ENCODE data around the gene CBX1.

CBX1 gene

DNA sequence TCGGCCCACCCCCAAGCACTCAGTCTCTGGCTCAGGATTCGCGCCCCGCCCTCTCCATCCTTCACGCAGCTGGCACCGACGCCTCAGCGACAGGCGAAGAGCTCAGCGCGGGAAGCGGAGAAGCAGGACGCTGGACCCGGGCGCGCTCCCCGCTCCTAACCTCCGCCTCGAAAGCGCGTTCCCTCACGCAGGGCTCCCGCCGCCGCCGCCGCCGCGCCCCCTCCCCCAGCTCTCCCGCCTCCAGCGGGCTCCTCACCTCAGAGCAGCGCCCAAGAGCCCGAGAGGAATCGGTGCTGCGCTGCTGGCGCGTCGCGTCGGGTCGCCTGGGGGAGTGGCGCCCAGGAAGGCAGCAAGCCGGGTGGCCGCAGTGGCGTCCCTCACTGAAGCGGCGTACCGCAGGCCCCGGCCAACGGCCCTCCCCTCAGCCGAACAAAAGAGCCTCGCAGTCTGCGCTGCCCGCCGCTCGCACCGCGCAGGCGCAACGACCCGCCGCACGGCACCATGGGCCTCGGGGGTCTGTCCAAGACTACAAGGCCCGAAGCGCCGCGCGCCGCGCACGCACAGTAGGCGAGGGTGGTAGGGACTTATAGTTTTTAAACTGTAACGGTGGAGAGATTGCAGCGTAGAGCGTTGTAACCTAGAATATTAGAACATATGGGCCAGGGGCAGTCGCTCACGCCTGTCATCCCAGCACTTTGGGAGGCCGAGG lies at the start of gene CBX1:
Gene CBX1 (minus strand): TSS at position 467 of the 709 bp plus-strand sequence. CDS start 24,474 bp downstream, outside the sequence.
- peak; percentile 97 for DNase-seq

DNA sequence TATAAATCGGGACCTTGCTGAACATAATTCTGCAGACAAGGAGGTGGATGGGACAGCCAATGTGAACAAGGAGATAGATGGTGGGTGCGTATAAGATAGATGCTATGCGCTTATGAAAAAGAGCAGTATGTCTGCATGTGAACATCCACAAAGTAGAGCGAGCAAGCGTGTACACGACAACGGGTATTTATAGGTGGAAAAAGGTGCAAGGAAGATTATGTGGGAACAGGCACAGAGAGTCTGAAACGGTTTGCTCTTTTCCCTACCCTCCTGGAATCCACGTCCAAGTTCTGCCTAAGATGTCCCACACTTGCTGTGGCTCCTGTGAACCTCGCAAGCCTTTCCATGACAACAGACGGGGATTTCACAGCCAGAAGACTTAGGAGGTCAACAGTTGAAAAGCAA lies 49.3 kb upstream of the CBX1 start:
- DNase-seq: no peak

DNA sequence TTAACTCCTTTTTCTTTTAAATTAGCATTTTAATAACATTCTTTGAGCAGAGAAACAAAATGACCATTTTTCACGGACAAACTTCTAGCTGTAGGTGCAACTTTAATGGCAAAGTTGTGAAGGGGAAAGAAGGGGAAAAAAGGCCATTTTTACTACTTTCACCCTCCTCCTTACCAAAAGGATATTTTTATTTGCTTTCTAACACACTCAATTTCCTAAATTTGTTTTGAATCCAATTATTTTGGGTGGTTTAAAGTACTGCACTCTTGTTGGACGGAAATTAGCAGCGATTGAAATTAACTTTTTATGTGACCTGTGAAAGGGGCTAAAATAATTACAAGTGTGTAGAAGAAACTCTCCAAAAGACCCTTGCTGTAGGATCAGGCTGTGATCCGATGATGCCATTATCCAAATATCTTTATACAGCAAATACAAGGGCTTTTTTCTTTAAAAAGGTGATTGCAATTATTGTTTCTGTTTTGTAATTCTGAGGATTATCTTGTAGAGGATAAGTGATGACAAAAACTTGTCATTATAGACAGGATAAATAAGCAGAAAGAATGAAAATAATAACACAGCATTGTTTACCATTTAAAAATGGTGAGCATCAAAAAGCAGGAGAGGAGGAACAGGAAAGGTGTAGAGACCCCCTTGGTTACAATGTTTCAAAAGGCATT lies 48.6 kb upstream of the CBX1 start:
- DNase-seq: no peak

DNA sequence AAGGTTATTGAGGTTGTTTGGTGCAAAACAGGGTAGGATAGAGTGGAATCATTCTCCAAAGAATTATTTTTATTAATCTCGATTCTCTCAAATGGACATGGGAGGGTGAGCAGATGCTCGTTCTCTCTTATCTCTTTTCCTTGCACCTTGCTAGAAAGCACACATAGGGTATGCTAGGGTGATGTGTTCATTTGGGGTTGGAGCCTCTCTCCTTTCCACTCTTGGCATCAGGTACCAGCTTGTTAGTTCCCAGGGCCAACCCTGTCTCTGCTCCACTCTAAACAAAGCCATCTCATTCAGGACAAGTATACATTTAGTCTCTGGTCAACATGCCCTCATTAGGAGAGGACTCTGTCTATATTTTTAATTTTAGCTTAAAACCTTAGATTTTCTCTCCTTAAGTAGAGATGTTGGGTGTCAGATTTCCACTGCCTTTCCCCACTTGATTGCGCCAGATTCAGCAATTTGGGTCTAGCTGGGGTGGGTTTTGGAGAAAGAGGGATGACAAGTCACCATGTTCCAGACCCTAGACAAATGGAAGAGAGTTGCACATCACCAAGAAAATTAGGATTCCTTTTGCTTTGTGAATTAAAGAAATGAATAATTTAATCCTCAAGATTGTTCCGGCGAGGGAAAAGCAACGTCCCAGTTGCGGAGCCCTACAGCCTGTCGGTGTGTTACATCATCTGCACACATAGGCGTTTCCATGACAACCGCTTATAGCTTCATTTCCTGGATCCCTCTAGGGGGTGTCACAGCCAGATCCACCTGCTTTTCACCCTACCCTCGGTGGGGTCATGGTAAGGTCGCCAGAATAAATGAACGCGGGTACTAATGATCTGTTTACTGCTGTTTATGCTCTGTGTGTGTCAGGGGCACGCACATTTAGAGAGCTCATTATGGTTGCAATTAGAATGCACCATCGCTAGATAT lies 47.8 kb upstream of the CBX1 start:
- DNase-seq: no peak

DNA sequence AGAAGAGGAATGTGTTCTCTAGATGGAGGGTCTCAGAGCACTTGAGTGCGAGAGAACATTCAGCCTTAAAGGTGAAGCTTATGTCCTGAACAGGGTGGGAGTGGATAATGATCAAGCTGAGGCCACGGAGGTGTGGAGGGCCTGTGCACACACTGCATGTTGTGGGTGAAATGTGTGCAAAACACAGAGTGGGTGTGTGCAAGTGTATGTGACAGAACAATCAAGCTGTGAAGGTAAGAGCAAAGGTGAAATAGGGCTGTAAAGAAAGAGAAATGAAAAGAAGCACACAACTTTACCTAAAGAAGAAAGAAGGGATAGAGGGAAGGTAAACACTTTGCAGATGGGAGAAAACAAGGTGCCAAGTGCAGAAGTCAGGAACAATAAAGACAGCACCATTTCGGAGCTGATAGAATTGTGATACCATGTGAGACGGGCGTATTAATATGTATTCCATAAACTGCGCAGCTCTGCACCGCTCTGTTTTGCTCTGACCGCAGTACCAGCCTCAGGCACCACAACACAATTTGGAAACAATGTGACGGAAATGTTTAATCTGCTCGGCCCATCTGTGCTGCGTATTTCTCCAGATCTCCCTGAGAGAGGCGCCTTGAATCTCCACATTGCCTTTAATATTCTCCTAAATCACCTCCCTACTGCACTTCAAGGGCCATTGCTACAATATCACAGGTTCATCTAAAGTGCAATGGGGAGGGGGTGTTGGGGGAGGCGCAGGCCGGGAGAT lies 46.9 kb upstream of the CBX1 start:
- DNase-seq: no peak

DNA sequence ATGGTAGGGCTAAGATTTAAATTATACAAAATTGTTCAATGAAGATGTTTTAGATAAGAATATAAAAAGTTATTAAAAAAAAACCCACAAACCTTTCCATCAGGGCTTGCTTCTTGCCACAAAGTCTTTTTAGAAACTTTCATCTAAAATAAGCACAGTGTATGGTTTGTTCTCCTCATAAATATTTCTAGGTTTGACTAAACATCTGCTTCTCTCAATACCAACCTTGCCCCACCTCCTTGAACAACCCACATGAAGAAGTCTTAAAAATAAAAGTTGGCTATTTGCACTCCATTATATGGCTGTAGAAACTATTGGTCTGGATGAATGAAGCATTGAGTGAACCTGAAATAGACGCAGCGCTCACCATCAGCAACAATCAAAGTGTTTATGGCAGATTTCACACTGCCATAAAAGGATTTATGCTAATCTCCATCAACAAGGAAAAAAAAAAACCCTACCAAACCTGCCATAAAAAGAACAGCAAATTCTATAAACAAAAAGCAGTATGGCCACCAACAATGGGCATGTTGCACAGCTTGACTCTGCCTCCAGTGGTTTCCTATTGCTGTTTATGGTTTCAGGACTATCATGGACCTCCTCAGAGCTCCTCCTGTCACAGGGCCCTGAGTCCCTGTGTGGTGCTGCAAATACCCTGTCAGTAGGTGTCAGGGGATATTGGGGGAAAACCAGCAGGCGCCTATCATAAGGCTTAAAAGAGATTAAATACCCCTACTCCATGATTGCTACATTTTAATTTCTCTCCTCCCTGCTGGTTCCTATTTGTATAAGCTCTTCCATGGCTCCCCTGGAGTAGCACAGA lies 43.9 kb upstream of the CBX1 start:
- DNase-seq: no peak

DNA sequence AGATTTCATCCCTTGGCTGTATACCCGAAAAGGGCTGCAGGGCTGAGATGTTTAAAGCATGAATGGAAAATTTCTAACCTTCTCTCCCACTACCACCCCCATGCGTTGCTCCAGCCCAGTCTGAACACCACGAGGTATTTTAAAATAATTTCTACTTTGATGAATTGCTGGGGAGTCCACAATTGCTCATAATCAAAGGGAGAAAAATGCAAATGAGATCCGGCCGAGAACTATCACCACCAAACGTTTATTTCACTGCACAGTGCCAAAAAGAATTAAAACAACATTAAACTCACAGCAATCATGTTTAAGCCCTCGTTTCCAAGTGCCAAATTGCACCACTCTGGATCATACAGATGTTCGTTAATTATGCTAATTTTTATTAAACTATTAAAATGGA lies 43.0 kb upstream of the CBX1 start:
- no peak for DNase-seq

DNA sequence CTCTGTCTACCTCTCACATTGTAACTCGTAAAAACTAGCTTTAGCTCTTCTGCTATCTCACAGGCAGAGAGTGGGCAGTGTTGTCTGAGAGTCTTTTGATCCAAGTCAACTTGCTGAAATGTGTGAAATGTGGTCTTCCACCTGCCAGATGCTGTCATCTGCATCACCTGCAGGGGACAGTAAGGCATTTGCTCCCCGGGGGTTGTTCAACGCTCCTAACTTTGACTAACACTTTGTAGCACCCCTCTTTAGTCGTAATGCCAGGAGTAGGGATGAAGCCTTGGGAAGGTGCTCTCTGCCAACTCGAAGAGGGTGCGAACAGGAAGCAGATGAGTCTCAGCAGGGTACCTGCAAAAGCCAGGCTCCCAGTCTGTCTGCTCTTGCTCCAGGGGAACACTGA lies 42.4 kb upstream of the CBX1 start:
- no peak for DNase-seq

DNA sequence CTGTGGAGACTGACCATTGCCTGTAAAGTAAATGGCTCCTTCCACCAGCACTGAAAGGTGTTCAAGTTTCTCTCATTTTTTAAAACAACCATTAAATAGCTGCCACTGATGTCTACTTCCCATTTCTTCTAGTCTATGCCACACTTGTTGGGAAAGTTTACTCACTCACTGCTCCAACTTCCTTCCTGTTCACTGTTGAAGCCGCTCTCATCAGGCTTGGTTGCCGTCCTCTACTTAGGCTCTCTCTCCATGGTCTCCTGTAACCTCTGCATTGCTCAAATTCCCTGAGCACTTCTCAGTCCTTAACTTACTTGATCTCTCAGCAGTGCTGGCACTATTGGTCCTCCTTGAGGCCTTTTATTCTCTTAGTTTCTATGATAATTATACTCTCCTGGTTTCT lies 38.7 kb upstream of the CBX1 start:
- no peak for DNase-seq

DNA sequence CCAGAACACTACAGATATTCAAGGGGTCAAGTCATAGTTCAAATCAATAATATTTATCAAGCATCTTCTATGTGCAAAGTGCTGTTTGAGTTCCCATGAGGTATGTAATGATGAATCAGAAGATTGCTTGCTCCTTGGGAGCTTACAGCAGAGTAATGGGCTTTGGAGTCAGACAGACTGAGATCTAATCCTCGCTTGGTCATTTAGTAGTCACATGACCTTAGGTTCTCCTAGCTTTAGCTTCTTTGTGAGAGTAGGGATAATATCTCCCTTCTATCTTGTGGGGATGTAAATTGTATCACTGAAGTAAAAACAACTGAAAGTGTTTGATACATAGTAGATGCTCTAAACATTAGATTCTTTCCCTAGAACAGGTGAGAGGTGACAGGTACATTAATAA lies 36.4 kb upstream of the CBX1 start:
- no peak for DNase-seq

DNA sequence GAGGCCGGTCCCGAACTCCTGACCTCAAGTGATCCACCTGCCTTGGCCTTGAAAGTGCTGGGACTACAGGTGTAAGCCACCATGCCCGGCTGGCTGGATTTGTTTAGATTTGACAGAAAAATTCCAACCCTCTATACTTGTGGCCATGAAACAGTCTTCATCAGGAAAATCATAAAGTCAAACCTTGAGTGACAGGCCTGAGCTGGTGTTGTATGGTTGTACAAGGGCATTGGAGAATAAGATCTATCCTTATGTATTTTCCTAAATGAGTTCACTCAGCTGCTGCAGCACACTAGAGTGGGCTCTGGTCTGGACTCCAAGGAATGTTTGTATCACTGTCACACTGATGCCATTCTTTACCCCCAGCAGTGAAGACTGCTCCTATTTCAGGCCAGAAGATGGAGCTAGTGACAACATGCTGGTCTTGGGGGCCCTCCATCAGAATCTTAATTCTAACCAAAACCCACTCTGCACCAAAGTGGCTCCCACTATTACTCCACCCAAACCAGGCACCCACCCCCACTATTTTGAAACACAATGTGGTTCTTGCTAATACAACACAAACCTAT lies 33.7 kb upstream of the CBX1 start:
- DNase-seq: no peak

DNA sequence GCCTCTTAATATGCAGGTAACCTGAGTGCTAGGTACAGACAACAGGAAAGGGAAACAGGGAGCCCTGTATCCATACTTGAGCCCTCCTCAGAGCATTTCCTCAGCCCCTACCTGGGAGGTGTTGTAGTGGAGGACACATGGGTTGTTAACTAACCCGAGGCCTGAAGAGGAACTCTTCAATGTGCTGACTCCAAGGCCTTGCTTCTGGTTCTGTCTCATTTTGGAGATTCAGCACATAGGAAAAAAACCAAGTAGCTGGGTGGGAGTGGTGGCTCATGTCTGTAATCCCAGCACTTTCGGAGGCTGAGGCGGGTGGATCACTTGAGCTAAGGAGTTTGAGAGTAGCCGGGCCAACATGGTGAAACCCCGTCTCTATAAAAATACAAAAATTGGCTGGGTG lies 31.1 kb upstream of the CBX1 start:
- DNase-seq: no peak

DNA sequence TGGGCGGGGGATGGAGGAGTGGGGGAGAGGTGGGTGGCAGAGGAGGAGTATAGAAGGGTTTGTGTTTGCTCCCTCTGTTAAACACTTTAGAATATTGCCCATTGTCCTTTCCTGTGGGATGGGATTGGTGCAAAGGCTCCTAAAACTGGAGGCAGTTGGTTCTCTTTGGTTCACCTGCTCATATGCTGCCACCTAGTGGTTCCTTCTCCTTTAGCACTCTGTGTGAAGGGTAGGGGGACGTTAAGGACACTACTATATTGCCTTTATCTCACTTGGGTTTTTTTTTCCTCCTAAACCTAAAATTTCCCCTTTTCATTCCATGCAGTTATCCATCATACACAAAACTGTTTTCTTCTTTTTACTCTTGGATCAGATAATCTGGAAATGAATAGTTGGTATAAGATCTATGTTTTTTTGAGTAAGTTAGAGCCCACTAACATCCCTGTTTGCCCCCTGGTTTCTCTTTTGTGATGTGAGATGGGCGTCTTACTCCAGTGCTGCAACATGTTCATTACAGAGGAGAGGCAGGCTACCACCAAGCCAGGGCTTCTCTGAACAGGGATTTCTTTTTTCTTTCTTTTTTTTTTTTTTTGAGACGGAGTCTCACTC lies 30.0 kb upstream of the CBX1 start:
- DNase-seq: peak; percentile 71

DNA sequence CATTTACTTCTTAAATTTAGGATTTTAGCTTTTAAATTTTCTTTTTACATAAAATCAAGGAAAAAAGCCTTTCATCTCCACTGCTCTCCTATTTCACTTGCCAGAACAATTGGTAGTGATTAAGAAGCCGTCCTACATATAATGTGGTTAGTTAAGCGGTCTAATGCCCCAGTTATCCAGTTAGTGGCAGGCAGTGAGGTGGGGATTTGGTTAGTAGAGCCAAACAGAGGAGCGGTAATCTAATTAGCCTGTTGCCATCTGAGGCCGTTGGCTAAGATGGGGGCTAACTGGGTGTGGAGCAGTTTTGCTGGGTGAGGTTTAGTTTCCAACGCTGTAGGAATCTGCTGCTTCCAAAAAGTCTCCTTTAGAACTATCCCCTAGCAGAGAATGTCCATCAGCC lies 28.7 kb upstream of the CBX1 start:
- DNase-seq: no peak

DNA sequence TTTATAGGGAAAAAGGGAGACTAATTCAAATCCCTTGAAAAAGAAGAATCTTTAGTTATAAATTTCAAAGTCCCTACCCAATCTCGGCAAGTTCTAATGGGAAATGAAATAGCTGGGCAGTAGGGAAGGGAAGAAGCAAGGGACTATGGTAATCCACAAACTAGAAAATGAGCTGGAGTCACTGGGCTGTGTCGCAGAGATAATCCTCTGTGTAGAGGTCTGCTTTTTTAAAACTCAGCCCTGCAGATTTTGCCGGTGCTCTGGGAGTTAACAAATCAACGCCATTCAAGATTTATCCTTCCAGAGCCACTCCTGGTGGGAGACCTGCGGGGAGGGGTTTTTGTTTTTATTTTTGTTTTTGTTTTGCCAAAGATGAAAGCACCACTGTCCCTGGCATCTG lies 27.1 kb upstream of the CBX1 start:
- no peak for DNase-seq

DNA sequence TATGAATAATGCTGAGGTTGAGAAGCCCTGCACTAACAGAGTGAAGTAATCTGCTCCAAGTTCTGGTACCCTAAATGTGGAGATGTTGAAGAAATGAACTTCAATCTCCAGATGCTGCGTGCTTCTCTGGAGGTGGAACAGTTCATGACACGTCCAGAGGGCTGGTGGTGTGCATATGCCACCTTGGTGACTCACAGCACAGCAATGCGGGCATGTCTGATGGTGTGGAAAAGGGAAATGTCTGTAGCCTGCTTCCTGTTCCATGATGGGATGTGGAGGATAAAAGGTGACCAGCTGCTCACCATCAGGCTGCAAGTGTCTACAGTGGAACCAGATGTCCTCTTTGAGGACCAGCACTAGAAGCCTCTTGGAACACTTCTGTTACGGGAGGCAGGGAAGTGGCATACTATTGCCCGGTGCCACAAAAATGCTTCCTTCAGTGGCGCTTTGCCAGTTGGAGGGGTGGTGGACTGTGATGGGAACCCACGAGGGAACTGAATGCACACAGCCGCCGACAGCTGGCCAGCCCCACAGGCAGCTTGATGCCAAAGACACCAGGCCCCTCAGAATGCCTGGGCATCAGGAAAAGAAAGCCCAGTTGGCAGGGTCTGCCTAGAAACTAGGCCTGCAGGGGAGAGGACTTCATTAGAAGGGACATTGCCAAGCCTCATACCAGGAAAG lies 26.2 kb upstream of the CBX1 start:
- no peak for DNase-seq

DNA sequence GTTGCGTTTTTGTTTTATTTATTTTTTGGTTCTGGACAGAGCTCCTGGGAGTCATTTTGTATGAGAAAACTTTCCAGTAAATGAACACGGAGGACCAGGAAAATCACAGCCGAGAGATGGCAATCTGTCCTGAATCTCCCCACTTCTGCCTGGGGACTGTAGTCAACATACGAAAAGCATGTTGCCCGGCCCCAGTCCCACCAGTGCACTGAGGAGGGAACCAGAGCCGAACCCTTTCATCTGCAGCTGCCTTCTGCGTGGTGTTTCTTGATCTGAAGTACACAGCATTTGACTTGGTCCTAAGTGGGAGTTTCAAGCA lies 25.2 kb upstream of the CBX1 start:
- no peak for DNase-seq

DNA sequence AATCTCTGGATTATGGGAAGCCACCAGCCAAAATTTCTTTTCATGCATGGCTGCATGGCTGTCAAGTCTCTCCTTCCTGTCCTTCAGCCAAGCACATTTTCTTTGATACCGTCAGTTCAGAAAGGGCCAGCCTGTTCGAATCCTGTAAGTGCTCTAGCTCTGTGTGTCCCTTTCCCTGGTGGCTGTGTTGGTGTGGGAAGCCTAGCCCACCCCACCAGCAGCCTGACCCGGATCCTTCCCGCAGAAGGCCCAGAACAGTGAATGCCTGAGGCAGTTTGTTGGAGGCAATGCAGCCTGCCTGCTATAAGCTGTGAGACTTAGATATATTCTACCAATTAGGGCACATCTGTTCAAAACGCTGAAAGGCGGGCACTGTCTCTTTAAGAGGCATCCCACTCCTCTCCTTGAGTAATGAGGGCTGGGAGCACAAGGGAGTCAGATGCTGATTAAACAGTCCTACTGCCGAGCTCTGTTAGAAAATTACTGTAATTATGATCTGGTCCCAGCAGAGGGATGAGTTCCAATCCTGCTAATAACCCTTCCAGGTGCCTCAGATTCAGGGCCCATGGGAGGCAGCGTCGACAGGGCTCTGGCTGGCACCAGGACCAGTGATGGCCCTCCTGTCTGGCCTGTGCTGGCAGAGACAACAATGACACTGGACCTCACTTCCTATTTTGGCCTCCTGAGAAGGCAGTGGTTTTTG lies 24.7 kb upstream of the CBX1 start:
- no peak for DNase-seq

DNA sequence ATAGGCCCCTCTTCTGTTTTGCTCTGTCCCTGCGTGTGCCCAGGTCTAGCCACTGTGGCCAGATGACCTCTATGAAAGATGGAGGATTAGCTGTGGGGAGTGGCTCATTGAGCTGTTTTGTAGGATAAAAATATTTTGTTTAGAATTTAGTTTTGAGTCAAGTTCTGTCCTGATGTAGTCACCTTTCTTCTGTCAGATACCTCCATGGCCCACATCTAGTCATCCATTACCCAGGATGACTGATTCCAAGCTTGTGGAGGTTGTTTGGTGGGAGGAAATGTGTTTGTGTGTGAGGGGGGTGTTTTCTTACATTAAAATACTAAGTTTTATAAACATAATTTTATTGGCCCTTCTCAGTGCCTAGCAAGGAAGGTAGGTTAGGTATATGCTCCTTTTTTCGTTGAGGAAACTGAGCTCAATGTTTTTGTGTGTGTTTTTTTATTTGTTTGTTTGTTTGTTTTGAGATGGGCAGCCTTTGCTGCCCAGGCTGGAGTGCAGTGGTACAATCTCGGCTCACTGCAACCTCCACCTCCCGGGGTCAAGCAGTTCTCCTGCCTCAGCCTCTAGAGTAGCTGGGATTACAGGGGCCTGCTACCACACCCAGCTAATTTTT lies 22.6 kb upstream of the CBX1 start:
- DNase-seq: peak; percentile 62

DNA sequence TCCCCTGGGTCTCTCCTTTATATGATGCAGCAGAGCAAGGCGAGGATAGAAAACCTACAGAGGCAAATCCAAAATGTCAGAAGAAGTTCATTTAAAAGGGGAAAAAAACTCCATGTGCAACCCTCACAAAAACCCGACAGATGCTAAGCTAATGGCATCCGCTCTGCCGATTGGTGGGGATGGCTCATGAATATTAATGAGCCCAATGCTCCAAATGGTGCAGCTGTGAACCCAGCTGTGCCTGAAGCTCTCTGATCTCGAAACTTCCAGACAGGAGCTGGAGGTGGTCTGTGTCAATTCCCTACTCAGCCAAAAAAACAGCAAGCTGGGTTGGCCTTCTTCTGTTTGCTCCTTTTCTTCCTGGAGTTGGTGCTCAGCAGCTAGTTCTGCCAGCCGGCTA lies 21.8 kb upstream of the CBX1 start:
- no peak for DNase-seq
